Skin epidermis (tissue), 12 donors: ENCODE results near the gene BCKDHB.

Experiments
- H3K27ac ChIP-seq, 21 experiments: fragments of 200-600 bp; sonication (generic) in 11 of 21; one replicate each; pipeline ENCODE4 v1.5.0; 2020; ENCODE audit warnings: mild to moderate bottlenecking in 3 of 21, inconsistent platforms in 2 of 21, moderate library complexity in 2 of 21
- H3K4me3 ChIP-seq, 7 experiments: fragments of 200-600 bp; sonication (generic) in 2 of 7; one replicate each; pipeline ENCODE4 v1.5.0; 2020; ENCODE audit warnings: inconsistent platforms in 2 of 7, mild to moderate bottlenecking in 2 of 7, moderate library complexity in 1 of 7

The BCKDHB gene

GRCh38 chr6:80348263-80348662 lies 241.8 kb downstream of the BCKDHB start:
- Histone ChIP-seq H3K27ac (no peak overlapping the region), H3K4me3 (no peak overlapping the region)

- no peak overlapping the region for H3K4me3 ChIP-seq
- H3K27ac ChIP-seq = no peak overlapping the region
These were observed 249.5 kb downstream of the BCKDHB start for GRCh38 chr6:80356000-80356399.

- H3K27ac ChIP-seq = no peak overlapping the region
These were observed 250.1 kb downstream of the BCKDHB start for GRCh38 chr6:80356545-80356944.

GRCh38 chr6:80357081-80357480 lies 250.6 kb downstream of the BCKDHB start:
- H3K4me3 ChIP-seq = no peak overlapping the region
- H3K27ac ChIP-seq = no peak overlapping the region

More at GRCh38 chr6:80356545-80356944, 250.1 kb downstream of the BCKDHB start:
- no peak overlapping the region for H3K4me3 ChIP-seq

- H3K27ac ChIP-seq = no peak overlapping the region
- no peak overlapping the region for H3K4me3 ChIP-seq
These were observed 251.2 kb downstream of the BCKDHB start for GRCh38 chr6:80357674-80358073.

- H3K4me3 ChIP-seq = no peak overlapping the region
These were observed 257.1 kb downstream of the BCKDHB start for GRCh38 chr6:80363501-80364122.

GRCh38 chr6:80364149-80364548 lies 257.7 kb downstream of the BCKDHB start:
- Histone ChIP-seq H3K27ac (no peak overlapping the region), H3K4me3 (no peak overlapping the region)

More at GRCh38 chr6:80363501-80364122, 257.1 kb downstream of the BCKDHB start:
- H3K27ac ChIP-seq = no peak overlapping the region

- Histone ChIP-seq H3K27ac (no peak overlapping the region), H3K4me3 (no peak overlapping the region)
These were observed 259.6 kb downstream of the BCKDHB start for GRCh38 chr6:80366051-80366450.

GRCh38 chr6:80366714-80367113 lies 260.2 kb downstream of the BCKDHB start:
- Histone ChIP-seq H3K27ac (no peak overlapping the region), H3K4me3 (no peak overlapping the region)

- H3K27ac ChIP-seq = no peak overlapping the region
These were observed 269.9 kb downstream of the BCKDHB start for GRCh38 chr6:80376411-80376810.

GRCh38 chr6:80380566-80380965 lies 274.1 kb downstream of the BCKDHB start:
- Histone ChIP-seq H3K27ac (no peak overlapping the region), H3K4me3 (no peak overlapping the region)

More at GRCh38 chr6:80376411-80376810, 269.9 kb downstream of the BCKDHB start:
- H3K4me3 ChIP-seq = no peak overlapping the region

GRCh38 chr6:80382811-80383210 lies 276.3 kb downstream of the BCKDHB start:
- Histone ChIP-seq H3K27ac (no peak overlapping the region), H3K4me3 (no peak overlapping the region)

GRCh38 chr6:80388507-80388906 lies 282.0 kb downstream of the BCKDHB start:
- Histone ChIP-seq H3K4me3 (no peak overlapping the region), H3K27ac (no peak overlapping the region)
